Measurements from ENCODE around the gene GPI. TPM values are rescaled to one million over a fixed set of nuclear protein-coding genes. Genes with fewer than 3 reads are reported as not detected.
"Not testable (repeated sequence)": the region's sequence is repeated elsewhere in the genome, so short reads cannot be mapped to it uniquely, and the experiment has no call there.

GPI gene
- total RNA-seq, 1 donor from 2014 or later, result 228 TPM

DNA sequence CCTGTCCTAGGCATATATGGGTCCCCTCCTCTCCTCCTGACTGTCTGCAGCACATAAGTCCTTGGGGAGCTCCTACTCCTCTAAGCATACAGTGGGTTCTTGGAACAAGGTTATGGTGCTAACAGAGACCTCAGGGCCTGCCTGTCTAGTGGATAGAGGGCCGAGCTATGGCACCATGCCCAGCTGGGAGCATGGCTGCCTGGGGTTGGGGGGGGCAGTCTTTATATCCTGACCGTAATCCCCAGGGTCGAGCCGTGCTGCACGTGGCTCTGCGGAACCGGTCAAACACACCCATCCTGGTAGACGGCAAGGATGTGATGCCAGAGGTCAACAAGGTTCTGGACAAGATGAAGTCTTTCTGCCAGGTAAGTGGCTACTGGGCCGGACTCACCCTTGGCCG is 3.3 kb downstream of the GPI start:
- Mint-ChIP-seq H3K4me1 (peaks cover 27% of the 10 kb centered on the region), H3K27me3 (ENCODE audit: low read depth) (no peaks in the 10 kb centered on the region)

DNA sequence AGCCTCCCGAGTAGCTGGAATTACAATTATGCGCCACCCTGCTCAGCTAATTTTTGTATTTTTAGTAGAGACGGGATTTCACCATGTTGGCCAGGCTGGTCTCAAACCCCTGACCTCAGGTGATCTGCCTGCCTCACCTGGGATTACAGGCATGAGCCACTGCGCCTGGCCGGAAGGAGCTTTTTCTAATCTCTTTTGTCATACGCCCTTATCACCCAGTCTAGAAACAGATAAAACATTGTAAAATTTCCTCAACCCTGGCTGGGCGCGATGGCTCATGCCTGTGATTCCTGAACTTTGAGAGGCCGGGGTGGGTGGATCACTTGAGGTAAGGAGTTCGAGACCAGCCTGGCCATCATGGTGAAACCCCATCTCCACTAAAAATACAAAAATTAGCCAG is 4.2 kb downstream of the GPI start:
- not testable (repeated sequence) for H3K27me3 Mint-ChIP-seq (ENCODE audit: low read depth); H3K27ac Mint-ChIP-seq; H3K9me3 Mint-ChIP-seq; DNase-seq (ENCODE audit: low spot score in 2 of 2, unreplicated experiment in 2 of 2); H3K4me3 Mint-ChIP-seq
- peaks cover 27% of the 10 kb centered on the region for H3K4me1 Mint-ChIP-seq
- peaks cover 29% of the 10 kb centered on the region for H3K36me3 Mint-ChIP-seq

More for the DNA sequence above, 3.3 kb downstream of the GPI start:
- TF ChIP-seq, protein P1, sequence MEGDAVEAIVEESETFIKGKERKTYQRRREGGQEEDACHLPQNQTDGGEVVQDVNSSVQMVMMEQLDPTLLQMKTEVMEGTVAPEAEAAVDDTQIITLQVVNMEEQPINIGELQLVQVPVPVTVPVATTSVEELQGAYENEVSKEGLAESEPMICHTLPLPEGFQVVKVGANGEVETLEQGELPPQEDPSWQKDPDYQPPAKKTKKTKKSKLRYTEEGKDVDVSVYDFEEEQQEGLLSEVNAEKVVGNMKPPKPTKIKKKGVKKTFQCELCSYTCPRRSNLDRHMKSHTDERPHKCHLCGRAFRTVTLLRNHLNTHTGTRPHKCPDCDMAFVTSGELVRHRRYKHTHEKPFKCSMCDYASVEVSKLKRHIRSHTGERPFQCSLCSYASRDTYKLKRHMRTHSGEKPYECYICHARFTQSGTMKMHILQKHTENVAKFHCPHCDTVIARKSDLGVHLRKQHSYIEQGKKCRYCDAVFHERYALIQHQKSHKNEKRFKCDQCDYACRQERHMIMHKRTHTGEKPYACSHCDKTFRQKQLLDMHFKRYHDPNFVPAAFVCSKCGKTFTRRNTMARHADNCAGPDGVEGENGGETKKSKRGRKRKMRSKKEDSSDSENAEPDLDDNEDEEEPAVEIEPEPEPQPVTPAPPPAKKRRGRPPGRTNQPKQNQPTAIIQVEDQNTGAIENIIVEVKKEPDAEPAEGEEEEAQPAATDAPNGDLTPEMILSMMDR (IDR thresholded peaks at IDR 0.05; ENCODE audit: unreplicated experiment), result no peak
- Mint-ChIP-seq H3K9me3 (no peaks in the 10 kb centered on the region), H3K27ac (no peak overlapping the region), H3K36me3 (peaks cover 25% of the 10 kb centered on the region), H3K4me3 (no peak overlapping the region)
- DNase-seq (ENCODE audit: low spot score in 2 of 2, unreplicated experiment in 2 of 2), result no peak

DNA sequence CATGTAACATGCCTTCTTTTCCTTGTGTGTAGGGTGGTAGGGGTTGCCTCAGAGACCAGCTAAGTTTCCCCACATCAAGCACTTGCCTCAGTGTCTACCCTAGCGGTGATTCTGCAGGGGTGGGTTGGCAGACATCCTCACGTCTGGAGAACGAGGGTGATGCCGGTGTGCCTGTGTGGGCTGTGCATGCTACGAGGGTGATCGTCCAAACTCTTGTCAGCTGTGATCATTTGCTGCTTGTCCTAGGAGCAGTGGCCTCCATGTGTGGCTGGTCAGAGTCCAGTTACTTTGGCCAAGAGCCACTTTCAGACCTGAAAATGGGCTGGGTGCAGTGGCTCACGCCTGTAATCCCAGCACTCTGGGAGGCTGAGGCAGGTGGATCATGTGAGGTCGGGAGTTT is 5.1 kb downstream of the GPI start:
- no peaks in the 10 kb centered on the region for H3K27me3 Mint-ChIP-seq (ENCODE audit: low read depth)
- H3K4me1 Mint-ChIP-seq, result peaks cover 23% of the 10 kb centered on the region
- peaks cover 32% of the 10 kb centered on the region for H3K36me3 Mint-ChIP-seq
- no peaks in the 10 kb centered on the region for H3K9me3 Mint-ChIP-seq
- no peak overlapping the region for H3K27ac Mint-ChIP-seq
- TF ChIP-seq, protein P1 (IDR thresholded peaks at IDR 0.05; ENCODE audit: unreplicated experiment), result no peak
- H3K4me3 Mint-ChIP-seq, result no peak overlapping the region
- no peak for DNase-seq (ENCODE audit: low spot score in 2 of 2, unreplicated experiment in 2 of 2)

DNA sequence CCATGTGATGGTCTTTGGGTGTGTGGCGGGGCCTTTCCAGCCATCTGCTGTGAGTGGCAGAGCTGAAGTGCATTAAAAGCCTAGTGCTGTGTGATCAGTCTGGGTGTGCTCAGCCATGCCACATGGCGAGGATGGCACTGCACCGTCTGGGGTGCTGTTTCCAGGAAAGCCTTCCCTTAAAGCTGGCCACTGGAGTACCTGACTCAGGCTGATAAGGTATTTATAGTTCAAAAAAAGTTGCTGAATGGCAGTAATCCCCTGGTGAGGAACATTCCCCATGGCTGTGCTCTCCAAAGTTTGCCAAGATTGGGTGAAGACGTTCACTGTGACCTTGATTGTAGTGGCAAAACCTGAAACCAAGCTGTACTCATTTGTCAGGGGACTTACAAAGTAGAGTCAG is 6.0 kb downstream of the GPI start:
- Mint-ChIP-seq H3K27me3 (ENCODE audit: low read depth) (no peaks in the 10 kb centered on the region), H3K27ac (no peak overlapping the region), H3K36me3 (peaks cover 36% of the 10 kb centered on the region)

DNA sequence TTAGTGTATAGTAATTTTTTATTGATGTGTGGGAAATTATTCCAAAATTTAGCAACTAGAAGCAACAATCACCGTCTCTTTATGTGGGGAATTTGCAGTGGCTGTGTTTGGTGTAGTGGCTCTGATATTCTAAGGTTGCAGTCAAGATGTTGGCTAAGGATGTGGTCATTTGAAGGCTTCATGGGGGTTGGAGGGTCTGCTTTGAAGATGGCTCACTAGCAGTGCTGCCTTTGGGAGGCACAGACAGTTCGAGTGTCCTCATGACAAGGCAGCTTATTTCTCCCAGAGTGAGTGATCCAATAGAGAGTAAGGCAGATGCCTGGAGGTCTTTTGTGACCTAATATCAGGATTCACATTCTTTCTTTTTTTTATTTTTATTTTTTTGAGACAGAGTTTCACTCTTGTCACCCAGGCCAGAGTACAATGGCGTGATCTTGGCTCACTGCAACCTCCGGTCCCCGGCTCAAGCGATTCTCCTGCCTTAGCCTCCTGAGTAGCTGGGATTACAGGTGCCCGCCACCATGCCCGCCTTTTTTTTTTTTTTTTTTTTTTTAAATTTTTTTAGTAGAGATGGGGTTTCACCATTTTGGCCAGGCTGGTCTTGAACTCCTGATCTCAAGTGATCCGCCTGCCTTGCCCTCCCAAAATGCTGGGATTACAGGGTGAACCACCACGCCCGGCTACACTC is 8.7 kb downstream of the GPI start:
- no peak overlapping the region for H3K4me3 Mint-ChIP-seq
- TF ChIP-seq, protein P1 (IDR thresholded peaks at IDR 0.05; ENCODE audit: unreplicated experiment), result no peak
- H3K9me3 Mint-ChIP-seq, result no peaks in the 10 kb centered on the region
- H3K27me3 Mint-ChIP-seq (ENCODE audit: low read depth), result no peaks in the 10 kb centered on the region
- no peak for DNase-seq (ENCODE audit: low spot score in 2 of 2, unreplicated experiment in 2 of 2)
- H3K36me3 Mint-ChIP-seq, result peaks cover 37% of the 10 kb centered on the region
- no peak overlapping the region for H3K27ac Mint-ChIP-seq
- H3K4me1 Mint-ChIP-seq, result no peaks in the 10 kb centered on the region

More for the DNA sequence above, 6.0 kb downstream of the GPI start:
- TF ChIP-seq, protein P1 (IDR thresholded peaks at IDR 0.05; ENCODE audit: unreplicated experiment), result no peak
- DNase-seq (ENCODE audit: low spot score in 2 of 2, unreplicated experiment in 2 of 2), result no peak
- Mint-ChIP-seq H3K9me3 (no peaks in the 10 kb centered on the region), H3K4me3 (no peak overlapping the region), H3K4me1 (peaks cover 18% of the 10 kb centered on the region)

DNA sequence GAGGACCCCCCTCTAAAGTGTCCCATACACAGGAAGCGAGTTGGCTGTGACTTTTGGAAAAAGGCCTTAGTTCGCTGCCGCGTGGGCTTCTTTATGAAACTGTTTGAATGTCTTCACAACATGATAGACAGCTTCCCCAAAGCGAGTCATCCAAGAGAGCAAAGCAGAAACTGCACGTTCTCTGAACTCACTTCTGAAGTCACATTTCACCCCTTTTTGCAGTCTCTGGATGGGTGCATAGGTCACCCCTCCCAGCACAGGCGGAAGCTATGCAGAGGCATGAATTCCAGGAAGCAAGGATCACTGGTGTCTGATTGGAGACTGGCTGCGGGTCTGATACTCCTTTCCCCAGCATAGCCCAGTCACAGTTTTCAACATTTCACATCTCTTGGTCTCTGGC is 10.6 kb downstream of the GPI start:
- Mint-ChIP-seq H3K4me3 (no peak overlapping the region), H3K4me1 (no peaks in the 10 kb centered on the region), H3K9me3 (no peaks in the 10 kb centered on the region), H3K36me3 (peaks cover 34% of the 10 kb centered on the region), H3K27me3 (ENCODE audit: low read depth) (no peaks in the 10 kb centered on the region), H3K27ac (no peak overlapping the region)
- no peak for DNase-seq (ENCODE audit: low spot score in 2 of 2, unreplicated experiment in 2 of 2)
- TF ChIP-seq, protein P1 (IDR thresholded peaks at IDR 0.05; ENCODE audit: unreplicated experiment), result no peak

All from mesothelial cell of epicardium (in vitro differentiated cells).